Measurements from ENCODE around the gene VKORC1L1.
A peak's percentile ranks its signal among the peaks of the same experiment; 100 is the strongest.
"Not testable (repeated sequence)": the region's sequence is repeated elsewhere in the genome, so short reads cannot be mapped to it uniquely, and the experiment has no call there.

Gene VKORC1L1

DNA sequence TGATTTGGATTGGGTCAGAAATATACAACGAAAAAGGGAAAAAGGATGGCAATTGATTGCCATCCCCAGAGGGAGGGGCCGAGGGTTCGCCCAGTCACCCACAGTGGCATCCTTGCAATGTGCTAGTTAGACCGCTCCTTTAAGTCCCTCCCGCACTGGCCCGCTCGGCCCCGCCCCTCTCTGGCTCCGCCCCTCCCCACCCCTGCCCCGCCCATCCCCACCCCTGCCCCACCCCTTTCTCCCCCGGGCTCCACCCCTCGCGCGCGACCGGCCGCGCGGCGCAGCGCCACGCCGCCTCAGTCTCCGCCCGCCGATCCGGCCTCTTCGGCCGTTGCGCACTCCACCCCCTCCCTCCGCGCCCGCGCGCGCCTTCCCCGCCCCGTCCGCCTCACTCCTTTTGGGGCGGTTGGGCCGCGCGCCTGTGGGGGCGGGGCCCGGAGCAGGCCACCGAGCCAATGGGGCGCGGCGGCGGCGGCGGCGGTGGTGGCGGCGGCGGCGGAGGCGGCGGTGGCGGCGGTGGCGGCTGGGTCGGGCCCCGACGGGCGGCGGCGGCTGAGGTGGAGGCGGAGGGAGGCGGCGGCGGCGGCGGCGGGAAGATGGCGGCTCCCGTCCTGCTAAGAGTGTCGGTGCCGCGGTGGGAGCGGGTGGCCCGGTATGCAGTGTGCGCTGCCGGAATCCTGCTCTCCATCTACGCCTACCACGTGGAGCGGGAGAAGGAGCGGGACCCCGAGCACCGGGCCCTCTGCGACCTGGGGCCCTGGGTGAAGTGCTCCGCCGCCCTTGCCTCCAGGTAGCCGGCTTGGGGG, at the start of gene VKORC1L1:
VKORC1L1 (plus strand) TSS at position 299 of the 806 bp plus-strand sequence; CDS start at position 597, 298 bp downstream.
- peak; percentile 93 to 97 for DNase-seq

GRCh38 chr7:65827366-65827765, 45.5 kb upstream of the VKORC1L1 start:
- no peak for DNase-seq

- no peak for DNase-seq
Measured at GRCh38 chr7:65832281-65832680, 40.6 kb upstream of the VKORC1L1 start.

DNA sequence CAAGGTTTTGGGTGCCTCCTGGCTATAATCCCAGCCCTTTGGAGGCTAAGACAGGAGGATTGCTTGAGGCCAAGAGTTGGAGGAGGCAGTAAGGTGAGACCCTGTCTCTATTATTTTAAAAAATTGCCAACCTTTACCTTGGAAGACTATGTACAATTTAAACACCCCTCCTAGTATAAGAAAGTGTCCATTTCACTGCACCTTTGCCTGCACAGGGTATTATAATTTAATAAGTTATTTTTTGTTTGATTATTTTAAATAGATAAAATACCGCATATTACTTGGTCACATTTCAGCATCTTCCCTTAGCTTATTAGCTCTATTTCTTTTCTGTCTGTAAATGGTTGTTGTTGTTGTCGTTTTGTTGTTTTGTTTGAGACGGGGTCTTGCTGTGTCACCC, 36.2 kb upstream of the VKORC1L1 start:
- DNase-seq: not testable (repeated sequence)

DNA sequence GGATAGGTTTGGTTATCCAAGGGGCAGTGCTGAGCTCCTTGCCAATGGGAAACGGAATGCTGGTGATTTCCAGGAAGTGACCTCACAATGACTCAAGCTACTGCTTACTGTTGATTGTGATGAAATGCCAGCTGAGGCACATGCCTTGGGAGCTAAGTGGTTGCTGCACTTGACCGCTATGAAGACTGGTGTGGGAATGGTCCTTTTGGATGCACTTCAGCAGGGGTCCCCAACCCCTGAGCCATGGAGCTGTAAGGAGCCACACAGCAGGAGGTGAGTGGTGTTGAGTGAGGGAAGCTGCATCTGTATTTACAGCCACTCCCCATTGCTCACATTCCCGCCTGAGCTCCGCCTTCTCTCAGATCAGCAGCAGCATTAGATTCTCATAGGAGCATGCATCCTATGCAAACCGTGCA, 35.3 kb upstream of the VKORC1L1 start:
- DNase-seq: not testable (repeated sequence)

DNA sequence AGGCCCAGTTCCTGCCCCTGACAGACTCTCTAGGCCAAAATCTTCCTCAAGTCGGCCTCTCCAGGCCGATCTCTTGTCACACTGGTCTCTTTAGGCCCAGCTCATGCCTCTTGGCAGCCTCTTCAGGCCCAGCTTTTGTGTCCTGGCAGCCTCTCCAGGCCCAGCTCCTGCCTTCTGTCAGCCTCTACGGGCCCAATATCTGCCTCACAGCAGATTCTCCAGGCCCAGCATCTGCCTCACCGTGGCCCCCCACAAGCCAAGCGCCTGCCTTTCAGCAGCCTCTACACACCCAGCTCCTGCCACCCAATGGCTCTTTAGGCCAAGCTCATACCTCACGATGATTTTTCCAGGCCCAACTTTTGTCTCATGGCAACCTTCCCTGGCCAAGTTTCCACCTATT, 33.0 kb upstream of the VKORC1L1 start:
- no peak for DNase-seq

GRCh38 chr7:65840446-65840845, 32.4 kb upstream of the VKORC1L1 start:
- DNase-seq: no peak

DNA sequence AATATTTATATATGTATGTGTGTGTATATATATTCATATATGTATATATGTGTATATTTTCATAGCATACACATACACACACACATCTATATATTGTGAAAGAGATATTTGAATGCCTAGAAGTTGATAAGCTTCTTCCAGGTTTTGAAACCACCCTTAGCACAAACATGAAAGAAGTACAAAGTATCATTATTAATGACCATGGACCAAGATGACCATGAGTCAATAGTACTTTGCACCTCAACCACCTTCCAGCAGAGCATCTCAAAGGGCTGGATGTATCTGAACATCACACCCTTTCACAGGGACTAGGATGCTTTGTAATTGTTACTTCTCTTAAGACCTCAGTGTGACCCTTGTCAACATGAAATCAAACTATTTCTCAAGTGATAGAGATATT, 29.3 kb upstream of the VKORC1L1 start:
- DNase-seq: not testable (repeated sequence)

- no peak for DNase-seq
Measured at GRCh38 chr7:65846008-65846570, 26.8 kb upstream of the VKORC1L1 start.

- DNase-seq: not testable (repeated sequence)
Measured at GRCh38 chr7:65853426-65853825, 19.4 kb upstream of the VKORC1L1 start.

GRCh38 chr7:65853892-65854291, 19.0 kb upstream of the VKORC1L1 start:
- not testable (repeated sequence) for DNase-seq

GRCh38 chr7:65857321-65857894, 15.5 kb upstream of the VKORC1L1 start:
- not testable (repeated sequence) for DNase-seq

DNA sequence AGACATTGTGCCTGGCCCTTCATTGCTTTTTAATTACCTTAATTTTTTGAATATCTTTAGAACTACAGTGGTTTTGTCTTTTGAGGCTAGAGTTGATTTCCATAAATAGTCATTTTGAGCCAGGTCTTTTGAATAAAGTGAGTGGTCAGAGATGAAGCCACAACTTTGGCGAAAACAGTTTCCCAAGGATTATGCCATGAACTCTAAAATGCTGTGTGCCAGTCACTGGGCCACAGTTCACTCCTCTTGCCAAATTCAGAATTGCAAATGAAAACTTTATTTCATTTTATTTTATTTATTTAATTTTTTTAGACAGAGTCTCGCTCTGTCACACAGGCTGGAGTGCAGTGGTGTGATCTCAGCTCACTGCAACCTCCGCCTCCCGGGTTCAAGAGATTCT, 14.2 kb upstream of the VKORC1L1 start:
- DNase-seq: not testable (repeated sequence)

DNA sequence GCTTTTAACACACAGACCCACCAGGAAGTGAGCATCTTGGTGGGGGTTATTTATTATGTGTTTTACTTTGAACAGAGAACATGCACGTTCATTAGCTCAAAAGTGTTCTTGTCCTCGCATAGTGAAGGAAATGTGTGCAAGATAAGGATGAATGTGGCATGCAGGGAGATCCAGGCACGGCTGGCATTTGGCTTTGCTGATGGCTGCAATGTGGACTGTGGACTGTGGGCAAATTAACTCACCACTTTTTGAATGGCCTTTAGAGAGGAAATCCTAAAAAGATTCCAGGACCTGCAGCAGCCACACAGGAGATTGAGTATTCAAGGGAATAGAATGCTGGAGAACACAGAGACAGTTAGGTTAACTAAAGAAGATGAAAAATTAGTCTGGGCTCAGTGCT, 6.6 kb upstream of the VKORC1L1 start:
- not testable (repeated sequence) for DNase-seq

GRCh38 chr7:65867681-65868080, 5.2 kb upstream of the VKORC1L1 start:
- not testable (repeated sequence) for DNase-seq

DNA sequence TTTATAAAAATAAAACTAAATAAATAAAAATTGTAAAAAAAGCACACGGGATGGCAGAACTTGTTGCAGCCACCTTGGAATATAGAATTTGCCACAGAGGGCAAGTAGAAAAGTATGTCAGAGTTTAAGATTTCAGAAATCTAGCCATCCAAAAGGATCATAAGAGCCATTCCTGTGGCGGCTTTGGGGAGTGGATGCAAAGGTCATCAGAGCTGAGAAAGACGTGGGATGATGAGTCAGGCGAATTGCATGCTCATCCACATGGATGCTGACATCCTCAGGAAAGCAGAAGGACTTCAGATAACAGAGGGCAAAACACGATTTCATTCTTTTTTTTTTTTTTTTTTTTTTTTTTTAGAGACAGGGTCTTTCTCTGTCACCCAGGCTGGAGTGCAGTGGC, 3.6 kb upstream of the VKORC1L1 start:
- DNase-seq: not testable (repeated sequence)

DNA sequence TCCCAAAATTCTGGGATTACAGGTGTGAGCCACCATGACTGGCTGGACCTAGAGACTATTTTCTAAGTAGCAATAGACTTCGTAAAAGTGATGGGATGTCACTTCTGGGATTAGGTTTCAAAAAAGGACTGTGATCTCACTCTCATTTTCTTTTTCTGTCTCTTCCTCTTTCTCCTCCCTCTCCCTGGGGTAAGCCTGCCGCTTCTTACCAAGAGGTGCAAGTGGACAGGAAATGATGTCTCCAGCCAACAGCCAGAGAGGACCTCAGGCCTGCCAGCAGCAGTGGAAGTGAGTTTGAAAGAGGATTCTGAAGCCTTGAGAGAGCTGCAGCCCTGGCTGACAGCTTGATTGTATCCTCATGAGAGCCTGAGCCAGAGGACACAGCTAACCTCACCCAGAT, 1.4 kb upstream of the VKORC1L1 start:
- not testable (repeated sequence) for DNase-seq

- DNase-seq: peak; percentile 11 to 22
Measured at GRCh38 chr7:65873582-65874193, 814 bp downstream of the VKORC1L1 start.

- not testable (repeated sequence) for DNase-seq
Measured at GRCh38 chr7:65875715-65876114, 2.8 kb downstream of the VKORC1L1 start.

GRCh38 chr7:65879292-65880153, 6.6 kb downstream of the VKORC1L1 start:
- DNase-seq: not testable (repeated sequence)

DNA sequence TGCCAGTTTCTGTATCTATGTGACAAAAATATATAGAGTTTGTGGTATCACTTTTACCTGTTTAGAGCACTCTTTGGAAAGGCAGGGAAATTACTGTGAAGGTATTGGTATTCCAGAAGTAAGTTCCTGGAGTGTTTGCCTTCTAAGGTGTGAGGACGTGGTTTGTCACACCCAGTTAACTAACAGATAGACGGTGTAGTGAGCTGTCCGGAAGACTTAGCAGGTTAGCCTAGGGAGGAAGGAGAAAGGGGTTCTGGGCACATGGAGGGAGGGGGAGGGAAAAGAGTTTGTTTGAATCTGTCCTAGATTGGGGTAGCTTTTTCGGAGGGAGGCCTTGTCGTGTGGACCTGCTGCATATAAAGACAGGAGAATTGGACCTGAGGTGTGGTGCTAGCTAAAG, 7.4 kb downstream of the VKORC1L1 start:
- not testable (repeated sequence) for DNase-seq

- not testable (repeated sequence) for DNase-seq
Measured at GRCh38 chr7:65884983-65885382, 12.1 kb downstream of the VKORC1L1 start.
